22Rv1 (cell line): Measurements from ENCODE around the gene PINK1.
A peak's percentile ranks its signal among the peaks of the same experiment; 100 is the strongest.

ENCODE experiments used
- ZFX ChIP-seq: fragments of 450-650 bp; IDR thresholded peaks from 2 replicates; pipeline ENCODE4 v1.6.1; 2017; ENCODE audit warnings: antibody characterized with exemption, borderline replicate concordance
- TF ChIP-seq, protein P1 (sequence below): fragments of 450-650 bp; IDR thresholded peaks from 2 replicates; pipeline ENCODE4 v1.5.1; 2017; ENCODE audit warnings: mild to moderate bottlenecking

DNA sequence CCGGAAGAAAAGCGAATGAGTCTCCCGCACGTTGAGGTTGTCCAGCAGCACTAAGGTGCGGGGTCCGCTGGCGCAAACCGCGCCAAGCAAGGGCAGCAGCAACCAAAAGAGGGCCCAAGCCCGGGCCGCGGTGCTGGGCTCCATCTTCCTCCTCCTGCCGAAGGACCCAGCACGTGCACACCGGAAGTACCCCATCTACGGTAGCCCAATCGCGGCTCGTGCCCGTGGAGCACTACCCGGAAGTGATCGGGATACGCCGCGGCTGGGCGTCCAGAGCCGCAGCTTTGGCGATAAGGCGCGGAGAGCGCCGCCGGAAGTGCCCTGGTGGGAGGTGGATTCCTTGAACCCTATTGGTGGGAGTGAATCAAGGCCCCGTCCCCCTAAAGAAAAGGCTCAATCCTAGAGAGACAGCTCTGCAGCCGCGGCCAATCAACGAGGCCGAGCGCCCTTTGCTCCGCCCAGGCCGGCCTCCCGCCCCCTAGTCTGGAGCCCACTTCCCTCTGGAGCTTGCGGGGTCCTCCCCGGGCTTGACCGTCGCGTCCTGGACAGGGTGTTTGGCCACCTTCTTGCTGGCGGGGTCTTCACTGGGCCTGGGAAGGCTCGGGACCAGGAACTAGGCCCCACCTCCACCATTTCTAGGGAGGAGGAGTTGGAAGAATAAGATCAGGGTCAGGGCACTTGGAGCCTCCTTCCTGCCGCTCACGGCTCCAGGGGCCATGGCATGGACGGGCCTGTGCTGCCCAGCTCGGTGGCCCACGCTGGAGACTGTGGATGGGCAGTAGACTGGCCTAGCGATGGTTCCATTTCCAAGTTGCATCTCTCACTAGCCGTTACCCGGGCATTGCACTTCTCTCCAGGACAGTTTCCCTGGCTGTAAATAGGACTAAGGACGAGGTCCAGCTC, 28.2 kb downstream of the PINK1 start, which contains the start of gene DDOST:
- TF ChIP-seq, protein P1, sequence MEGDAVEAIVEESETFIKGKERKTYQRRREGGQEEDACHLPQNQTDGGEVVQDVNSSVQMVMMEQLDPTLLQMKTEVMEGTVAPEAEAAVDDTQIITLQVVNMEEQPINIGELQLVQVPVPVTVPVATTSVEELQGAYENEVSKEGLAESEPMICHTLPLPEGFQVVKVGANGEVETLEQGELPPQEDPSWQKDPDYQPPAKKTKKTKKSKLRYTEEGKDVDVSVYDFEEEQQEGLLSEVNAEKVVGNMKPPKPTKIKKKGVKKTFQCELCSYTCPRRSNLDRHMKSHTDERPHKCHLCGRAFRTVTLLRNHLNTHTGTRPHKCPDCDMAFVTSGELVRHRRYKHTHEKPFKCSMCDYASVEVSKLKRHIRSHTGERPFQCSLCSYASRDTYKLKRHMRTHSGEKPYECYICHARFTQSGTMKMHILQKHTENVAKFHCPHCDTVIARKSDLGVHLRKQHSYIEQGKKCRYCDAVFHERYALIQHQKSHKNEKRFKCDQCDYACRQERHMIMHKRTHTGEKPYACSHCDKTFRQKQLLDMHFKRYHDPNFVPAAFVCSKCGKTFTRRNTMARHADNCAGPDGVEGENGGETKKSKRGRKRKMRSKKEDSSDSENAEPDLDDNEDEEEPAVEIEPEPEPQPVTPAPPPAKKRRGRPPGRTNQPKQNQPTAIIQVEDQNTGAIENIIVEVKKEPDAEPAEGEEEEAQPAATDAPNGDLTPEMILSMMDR: peak; percentile 61
- TF ChIP-seq ZFX: no peak
